H1 (cell line): Measurements from ENCODE around the gene SNX32.

Experiments
- ATF3 ChIP-seq: IDR thresholded peaks from 2 replicates; pipeline ENCODE4 v1.6.1; 2011; ENCODE audit warnings: low read depth, mild to moderate bottlenecking, low read length; ENCODE audit not compliant: insufficient read depth
- BRCA1 ChIP-seq: IDR thresholded peaks from 2 replicates; pipeline ENCODE4 v1.6.1; 2012; ENCODE audit warnings: low read depth, low read length, improper control_type of control experiment
- CBX5 ChIP-seq: fragments of 300-800, 300-1000 bp; sonication (generic); IDR thresholded peaks from 2 replicates; pipeline ENCODE4 v1.7.1; 2016; ENCODE audit warnings: antibody characterized with exemption, low read length, low read depth
- GTF2F1 ChIP-seq: IDR thresholded peaks from 2 replicates; pipeline ENCODE4 v1.6.1; 2012; ENCODE audit warnings: low read depth, low read length, improper control_type of control experiment, borderline replicate concordance
- HDAC2 ChIP-seq, 2 experiments: fragments of 300-600 bp in 1 of 2; sonication (generic) in 1 of 2; IDR thresholded peaks; 2 replicates each; pipeline ENCODE4 v1.6.1; 2011 to 2012; ENCODE audit warnings: low read depth in 2 of 2, low read length in 2 of 2, mild to moderate bottlenecking in 2 of 2, moderate library complexity in 2 of 2, borderline replicate concordance in 1 of 2, inconsistent platforms in 1 of 2
- JUN ChIP-seq: IDR thresholded peaks from 2 replicates; pipeline ENCODE4 v1.6.1; 2011; ENCODE audit warnings: low read depth, mild to moderate bottlenecking, improper control_type of control experiment, low read length
- KDM1A ChIP-seq: fragments of 200-600, 300-600 bp; sonication (generic); IDR thresholded peaks from 2 replicates; pipeline ENCODE4 v1.7.1; 2016; ENCODE audit warnings: mild to moderate bottlenecking, low read length, borderline replicate concordance
- KDM5A ChIP-seq: fragments of 200-600 bp; IDR thresholded peaks from 2 replicates; pipeline ENCODE4 v1.7.1; 2012; ENCODE audit warnings: mild to moderate bottlenecking, low read length, inconsistent platforms, mixed read lengths
- SIRT6 ChIP-seq: IDR thresholded peaks from one replicate; pipeline ENCODE4 v1.7.1; 2012; ENCODE audit warnings: low read length, inconsistent platforms
- SRF ChIP-seq: IDR thresholded peaks from 2 replicates; pipeline ENCODE4 v1.6.1; 2011; ENCODE audit warnings: mild to moderate bottlenecking, low read depth, low read length, moderate library complexity
- SUZ12 ChIP-seq: fragments of 200-600 bp; sonication (generic); IDR thresholded peaks from 2 replicates; pipeline ENCODE4 v1.6.1; 2012; ENCODE audit warnings: mild to moderate bottlenecking, inconsistent platforms, low read length, moderate library complexity, mixed read lengths
- TCF12 ChIP-seq: IDR thresholded peaks from 2 replicates; pipeline ENCODE4 v1.6.1; 2011; ENCODE audit warnings: low read depth, mild to moderate bottlenecking, low read length
- YY1 ChIP-seq: IDR thresholded peaks from 2 replicates; pipeline ENCODE4 v1.6.1; 2011; ENCODE audit warnings: low read depth, mild to moderate bottlenecking, low read length
- TF ChIP-seq, protein P1 (sequence below), 3 experiments: IDR thresholded peaks; 1 replicate in 2 of 3; 2 replicates in 1 of 3; pipeline versions ENCODE4 v1.5.1 to v1.6.1; 2011; ENCODE audit warnings: low read length in 3 of 3, mild to moderate bottlenecking in 3 of 3, inconsistent platforms in 2 of 3, low read depth in 1 of 3, moderate library complexity in 1 of 3; ENCODE audit not compliant: insufficient read depth in 1 of 3; ENCODE audit errors: control extremely low read depth in 1 of 3

GRCh38 chr11:65788821-65789220 lies 44.9 kb upstream of the SNX32 start:
- TF ChIP-seq BRCA1 (no peak), SUZ12 (no peak), HDAC2 (IDR thresholded peaks at IDR 0.05; ENCODE audit: borderline replicate concordance in 1 of 2, low read depth in 2 of 2, low read length in 2 of 2) (no peak), SIRT6 (no peak), ATF3 (no peak), TCF12 (no peak), KDM5A (no peak), KDM1A (no peak), GTF2F1 (no peak), SRF (no peak), YY1 (no peak), JUN (no peak), CBX5 (no peak)
- TF ChIP-seq, protein P1, sequence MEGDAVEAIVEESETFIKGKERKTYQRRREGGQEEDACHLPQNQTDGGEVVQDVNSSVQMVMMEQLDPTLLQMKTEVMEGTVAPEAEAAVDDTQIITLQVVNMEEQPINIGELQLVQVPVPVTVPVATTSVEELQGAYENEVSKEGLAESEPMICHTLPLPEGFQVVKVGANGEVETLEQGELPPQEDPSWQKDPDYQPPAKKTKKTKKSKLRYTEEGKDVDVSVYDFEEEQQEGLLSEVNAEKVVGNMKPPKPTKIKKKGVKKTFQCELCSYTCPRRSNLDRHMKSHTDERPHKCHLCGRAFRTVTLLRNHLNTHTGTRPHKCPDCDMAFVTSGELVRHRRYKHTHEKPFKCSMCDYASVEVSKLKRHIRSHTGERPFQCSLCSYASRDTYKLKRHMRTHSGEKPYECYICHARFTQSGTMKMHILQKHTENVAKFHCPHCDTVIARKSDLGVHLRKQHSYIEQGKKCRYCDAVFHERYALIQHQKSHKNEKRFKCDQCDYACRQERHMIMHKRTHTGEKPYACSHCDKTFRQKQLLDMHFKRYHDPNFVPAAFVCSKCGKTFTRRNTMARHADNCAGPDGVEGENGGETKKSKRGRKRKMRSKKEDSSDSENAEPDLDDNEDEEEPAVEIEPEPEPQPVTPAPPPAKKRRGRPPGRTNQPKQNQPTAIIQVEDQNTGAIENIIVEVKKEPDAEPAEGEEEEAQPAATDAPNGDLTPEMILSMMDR (IDR thresholded peaks at IDR 0.05; ENCODE audit: control extremely low read depth in 1 of 3, insufficient read depth in 1 of 3, low read depth in 1 of 3, low read length in 3 of 3) = no peak
